ENCODE data around the gene CDH15.

Gene CDH15

GRCh38 chr16:89156740-89157645 is 14.6 kb upstream of the CDH15 start:
- Histone ChIP-seq H3F3A (ENCODE audit: insufficient read depth) (peaks cover 5% of the 10 kb centered on the region), H3K36me3 (ENCODE audit: low read length) (no peaks in the 10 kb centered on the region), H2AFZ (ENCODE audit: low read depth, low read length, severe bottlenecking) (no peak overlapping the region)

DNA sequence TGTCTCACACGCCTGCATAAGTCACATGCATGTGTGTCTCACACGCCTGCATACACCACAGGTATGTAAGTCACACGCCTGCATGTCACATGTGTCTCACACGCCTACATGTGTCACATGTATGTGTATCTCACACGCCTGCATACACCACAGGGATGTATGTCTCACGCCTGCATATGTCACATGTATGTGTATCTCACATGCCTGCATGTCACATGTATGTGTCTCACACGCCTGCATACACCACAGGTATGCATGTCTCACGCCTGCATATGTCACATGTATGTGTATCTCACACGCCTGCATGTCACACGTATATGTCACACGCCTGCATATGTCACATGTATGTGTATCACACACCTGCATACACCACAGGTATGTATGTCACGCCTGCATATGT is 13.8 kb upstream of the CDH15 start:
- Histone ChIP-seq H3K36me3 (ENCODE audit: low read length) (no peaks in the 10 kb centered on the region), H3K9me2 (replicated peaks; ENCODE audit: insufficient read depth, low read length) (no peaks in the 10 kb centered on the region), H3K27me3 (ENCODE audit: low read length) (no peaks in the 10 kb centered on the region), H3K4me3 (ENCODE audit: insufficient read depth, low read length, poor library complexity, severe bottlenecking) (no peak overlapping the region), H3K9ac (ENCODE audit: low read length) (no peak overlapping the region), H3K27ac (ENCODE audit: low read depth, low read length) (no peak overlapping the region), H3K4me2 (ENCODE audit: low read depth, low read length, poor library complexity, severe bottlenecking) (no peak overlapping the region), H3K79me2 (ENCODE audit: insufficient read depth, low read length) (no peaks in the 10 kb centered on the region), H3K9me3 (ENCODE audit: insufficient read depth, low read length) (peaks cover 5% of the 10 kb centered on the region; the same call in 1 of the 2 replicates), H4K20me1 (ENCODE audit: low read depth, low read length) (no peaks in the 10 kb centered on the region), H2AFZ (ENCODE audit: low read depth, low read length, severe bottlenecking) (no peak overlapping the region), H3F3A (ENCODE audit: insufficient read depth) (no peaks in the 10 kb centered on the region; the same call in 1 of the 2 replicates)
- TF ChIP-seq EZH2phosphoT487 (conservative IDR thresholded peaks at IDR 0.05; ENCODE audit: low read length): no peak
- TF ChIP-seq, protein P1, sequence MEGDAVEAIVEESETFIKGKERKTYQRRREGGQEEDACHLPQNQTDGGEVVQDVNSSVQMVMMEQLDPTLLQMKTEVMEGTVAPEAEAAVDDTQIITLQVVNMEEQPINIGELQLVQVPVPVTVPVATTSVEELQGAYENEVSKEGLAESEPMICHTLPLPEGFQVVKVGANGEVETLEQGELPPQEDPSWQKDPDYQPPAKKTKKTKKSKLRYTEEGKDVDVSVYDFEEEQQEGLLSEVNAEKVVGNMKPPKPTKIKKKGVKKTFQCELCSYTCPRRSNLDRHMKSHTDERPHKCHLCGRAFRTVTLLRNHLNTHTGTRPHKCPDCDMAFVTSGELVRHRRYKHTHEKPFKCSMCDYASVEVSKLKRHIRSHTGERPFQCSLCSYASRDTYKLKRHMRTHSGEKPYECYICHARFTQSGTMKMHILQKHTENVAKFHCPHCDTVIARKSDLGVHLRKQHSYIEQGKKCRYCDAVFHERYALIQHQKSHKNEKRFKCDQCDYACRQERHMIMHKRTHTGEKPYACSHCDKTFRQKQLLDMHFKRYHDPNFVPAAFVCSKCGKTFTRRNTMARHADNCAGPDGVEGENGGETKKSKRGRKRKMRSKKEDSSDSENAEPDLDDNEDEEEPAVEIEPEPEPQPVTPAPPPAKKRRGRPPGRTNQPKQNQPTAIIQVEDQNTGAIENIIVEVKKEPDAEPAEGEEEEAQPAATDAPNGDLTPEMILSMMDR (IDR thresholded peaks at IDR 0.05; ENCODE audit: insufficient read depth, low read length, poor library complexity, severe bottlenecking): no peak

More at GRCh38 chr16:89156740-89157645, 14.6 kb upstream of the CDH15 start:
- Histone ChIP-seq H3K27ac (ENCODE audit: low read depth, low read length) (no peak overlapping the region), H3K4me2 (ENCODE audit: low read depth, low read length, poor library complexity, severe bottlenecking) (no peak overlapping the region), H3K9me3 (ENCODE audit: insufficient read depth, low read length) (peaks cover 5% of the 10 kb centered on the region; the same call in 1 of the 2 replicates), H3K79me2 (ENCODE audit: insufficient read depth, low read length) (no peaks in the 10 kb centered on the region), H3K9me2 (replicated peaks; ENCODE audit: insufficient read depth, low read length) (no peaks in the 10 kb centered on the region), H3K9ac (ENCODE audit: low read length) (no peak overlapping the region), H3K27me3 (ENCODE audit: low read length) (no peaks in the 10 kb centered on the region), H3K4me3 (ENCODE audit: insufficient read depth, low read length, poor library complexity, severe bottlenecking) (no peak overlapping the region), H4K20me1 (ENCODE audit: low read depth, low read length) (no peaks in the 10 kb centered on the region)
- TF ChIP-seq EZH2phosphoT487 (conservative IDR thresholded peaks at IDR 0.05; ENCODE audit: low read length): no peak
- TF ChIP-seq, protein P1 (IDR thresholded peaks at IDR 0.05; ENCODE audit: insufficient read depth, low read length, poor library complexity, severe bottlenecking): no peak

- H3K9me3 ChIP-seq (ENCODE audit: insufficient read depth, low read length): peaks cover 5% of the 10 kb centered on the region; the same call in 1 of the 2 replicates
- no peak overlapping the region for H3K4me3 ChIP-seq (ENCODE audit: insufficient read depth, low read length, poor library complexity, severe bottlenecking)
- H3F3A ChIP-seq (ENCODE audit: insufficient read depth): no peaks in the 10 kb centered on the region; the same call in 1 of the 2 replicates
- no peak overlapping the region for H2AFZ ChIP-seq (ENCODE audit: low read depth, low read length, severe bottlenecking)
- no peak for TF ChIP-seq EZH2phosphoT487 (conservative IDR thresholded peaks at IDR 0.05; ENCODE audit: low read length)
- TF ChIP-seq, protein P1 (IDR thresholded peaks at IDR 0.05; ENCODE audit: insufficient read depth, low read length, poor library complexity, severe bottlenecking): no peak
- no peak overlapping the region for H3K4me2 ChIP-seq (ENCODE audit: low read depth, low read length, poor library complexity, severe bottlenecking)
- no peaks in the 10 kb centered on the region for H3K79me2 ChIP-seq (ENCODE audit: insufficient read depth, low read length)
- H3K36me3 ChIP-seq (ENCODE audit: low read length): no peaks in the 10 kb centered on the region
- no peaks in the 10 kb centered on the region for H3K27me3 ChIP-seq (ENCODE audit: low read length)
- H3K27ac ChIP-seq (ENCODE audit: low read depth, low read length): no peak overlapping the region
- no peaks in the 10 kb centered on the region for H4K20me1 ChIP-seq (ENCODE audit: low read depth, low read length)
- H3K9me2 ChIP-seq (replicated peaks; ENCODE audit: insufficient read depth, low read length): no peaks in the 10 kb centered on the region
- no peak overlapping the region for H3K9ac ChIP-seq (ENCODE audit: low read length)
Measured at GRCh38 chr16:89159066-89159849, 12.3 kb upstream of the CDH15 start.

Data from SU-DHL-6 (cell line).